Endothelial cell of umbilical vein (primary cell): ENCODE data around the gene FAM210B.

ENCODE experiments used
- EZH2 ChIP-seq: IDR thresholded peaks from 2 replicates; pipeline ENCODE4 v1.6.1; 2012; ENCODE audit warnings: borderline replicate concordance, low read depth, mild to moderate bottlenecking, moderate library complexity, low read length, inconsistent platforms; ENCODE audit not compliant: severe bottlenecking
- POLR2A ChIP-seq: IDR thresholded peaks from 2 replicates; pipeline ENCODE4 v1.6.1; 2012; ENCODE audit warnings: low read depth, mild to moderate bottlenecking, control low read depth, low read length
- POLR2AphosphoS5 ChIP-seq: IDR thresholded peaks from 2 replicates; pipeline ENCODE4 v1.6.1; 2012; ENCODE audit warnings: low read depth, mild to moderate bottlenecking, control low read depth, low read length, moderate library complexity; ENCODE audit not compliant: insufficient read depth
- TF ChIP-seq, protein P1 (sequence below): IDR thresholded peaks from 2 replicates; pipeline ENCODE4 v1.6.1; 2011; ENCODE audit not compliant: insufficient read depth, insufficient read length
- TF ChIP-seq, protein P2 (sequence below), 2 donors: IDR thresholded peaks; 1 replicate in 1 of 2; 2 replicates in 1 of 2; pipeline ENCODE4 v1.5.1; 2011; ENCODE audit warnings: low read length in 2 of 2, mild to moderate bottlenecking in 2 of 2, moderate library complexity in 2 of 2, control low read depth in 1 of 2, inconsistent platforms in 1 of 2, low read depth in 1 of 2; ENCODE audit not compliant: insufficient read depth in 1 of 2; ENCODE audit errors: extremely low read depth in 1 of 2

DNA sequence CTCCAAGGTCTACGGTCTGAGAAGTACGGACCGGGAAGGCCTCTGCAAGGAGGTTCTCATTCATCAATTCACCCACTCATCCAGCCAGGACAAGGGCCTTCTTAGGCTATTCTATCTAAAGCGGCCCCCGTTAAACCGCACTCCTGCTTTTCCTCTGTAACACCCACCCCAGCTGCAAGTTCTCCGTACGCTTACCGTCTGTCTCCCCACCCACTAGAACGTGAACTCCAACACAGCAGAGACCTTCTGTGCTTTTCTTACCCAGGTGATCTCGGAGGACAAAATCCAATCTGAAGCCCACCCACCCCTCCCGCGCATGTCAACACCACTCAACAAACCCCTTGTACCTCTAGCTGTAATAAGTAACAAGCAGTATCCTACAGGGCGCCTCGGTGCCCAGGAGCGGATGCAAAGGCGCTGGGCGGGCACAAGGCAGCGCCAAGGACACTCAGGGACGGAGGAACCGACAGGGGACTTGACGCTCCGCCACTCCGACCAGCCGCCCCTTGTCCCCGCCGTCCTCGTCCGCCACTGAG lies 32.9 kb downstream of the FAM210B start:
- TF ChIP-seq POLR2A (no peak), EZH2 (no peak), POLR2AphosphoS5 (no peak)
- TF ChIP-seq, protein P1, sequence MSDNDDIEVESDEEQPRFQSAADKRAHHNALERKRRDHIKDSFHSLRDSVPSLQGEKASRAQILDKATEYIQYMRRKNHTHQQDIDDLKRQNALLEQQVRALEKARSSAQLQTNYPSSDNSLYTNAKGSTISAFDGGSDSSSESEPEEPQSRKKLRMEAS, result no peak
- TF ChIP-seq, protein P2, sequence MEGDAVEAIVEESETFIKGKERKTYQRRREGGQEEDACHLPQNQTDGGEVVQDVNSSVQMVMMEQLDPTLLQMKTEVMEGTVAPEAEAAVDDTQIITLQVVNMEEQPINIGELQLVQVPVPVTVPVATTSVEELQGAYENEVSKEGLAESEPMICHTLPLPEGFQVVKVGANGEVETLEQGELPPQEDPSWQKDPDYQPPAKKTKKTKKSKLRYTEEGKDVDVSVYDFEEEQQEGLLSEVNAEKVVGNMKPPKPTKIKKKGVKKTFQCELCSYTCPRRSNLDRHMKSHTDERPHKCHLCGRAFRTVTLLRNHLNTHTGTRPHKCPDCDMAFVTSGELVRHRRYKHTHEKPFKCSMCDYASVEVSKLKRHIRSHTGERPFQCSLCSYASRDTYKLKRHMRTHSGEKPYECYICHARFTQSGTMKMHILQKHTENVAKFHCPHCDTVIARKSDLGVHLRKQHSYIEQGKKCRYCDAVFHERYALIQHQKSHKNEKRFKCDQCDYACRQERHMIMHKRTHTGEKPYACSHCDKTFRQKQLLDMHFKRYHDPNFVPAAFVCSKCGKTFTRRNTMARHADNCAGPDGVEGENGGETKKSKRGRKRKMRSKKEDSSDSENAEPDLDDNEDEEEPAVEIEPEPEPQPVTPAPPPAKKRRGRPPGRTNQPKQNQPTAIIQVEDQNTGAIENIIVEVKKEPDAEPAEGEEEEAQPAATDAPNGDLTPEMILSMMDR (IDR thresholded peaks at IDR 0.05; ENCODE audit: extremely low read depth in 1 of 2, insufficient read depth in 1 of 2, low read depth in 1 of 2, low read length in 2 of 2), result no peak
